ENCODE data around the gene PARD3B. TPM values are rescaled to one million over a fixed set of nuclear protein-coding genes. Genes with fewer than 3 reads are reported as not detected.

The PARD3B gene
- total RNA-seq, 1 donor from 2014 or later, result 18.4 TPM

DNA sequence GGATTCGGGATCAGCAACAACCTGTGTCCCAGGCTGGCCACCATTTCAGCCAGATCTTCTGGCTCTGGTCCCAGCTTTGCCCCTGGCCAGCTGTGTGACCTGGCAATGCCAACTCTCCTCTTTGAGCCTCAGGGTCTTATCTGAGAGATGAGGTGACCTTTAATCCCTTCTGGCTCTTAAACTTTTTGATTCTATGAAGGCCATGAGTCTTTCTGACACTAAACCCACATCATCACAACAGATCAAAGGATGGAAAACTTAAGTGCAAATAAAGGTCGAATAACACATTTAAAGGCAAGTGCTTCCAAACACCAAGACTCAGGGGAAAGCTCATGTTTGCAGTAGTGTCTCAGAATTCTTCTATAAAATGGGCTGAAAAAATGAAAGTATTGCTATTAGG, 645.3 kb downstream of the PARD3B start:
- Mint-ChIP-seq H3K27ac (ENCODE audit: unreplicated experiment) (no peak overlapping the region), H3K4me1 (no peaks in the 10 kb centered on the region), H3K9me3 (no peaks in the 10 kb centered on the region), H3K36me3 (ENCODE audit: low read depth) (no peaks in the 10 kb centered on the region), H3K4me3 (no peak overlapping the region), H3K27me3 (ENCODE audit: low read depth) (no peaks in the 10 kb centered on the region)
- no peak for DNase-seq (ENCODE audit: low read depth, low spot score)
- no peak for TF ChIP-seq CTCF (conservative IDR thresholded peaks at IDR 0.05)

GRCh38 chr2:205193125-205193835, 648.0 kb downstream of the PARD3B start:
- H3K27me3 Mint-ChIP-seq (ENCODE audit: low read depth), result no peaks in the 10 kb centered on the region

GRCh38 chr2:205193836-205194228, 648.6 kb downstream of the PARD3B start:
- no peak for DNase-seq (ENCODE audit: low read depth, low spot score)
- no peak for TF ChIP-seq CTCF (conservative IDR thresholded peaks at IDR 0.05)
- Mint-ChIP-seq H3K4me3 (no peak overlapping the region), H3K27me3 (ENCODE audit: low read depth) (no peaks in the 10 kb centered on the region), H3K27ac (ENCODE audit: unreplicated experiment) (no peak overlapping the region), H3K36me3 (ENCODE audit: low read depth) (no peaks in the 10 kb centered on the region), H3K9me3 (no peaks in the 10 kb centered on the region), H3K4me1 (peaks cover 9% of the 10 kb centered on the region)

More at GRCh38 chr2:205193125-205193835, 648.0 kb downstream of the PARD3B start:
- Mint-ChIP-seq H3K4me3 (no peak overlapping the region), H3K4me1 (peaks cover 9% of the 10 kb centered on the region), H3K27ac (ENCODE audit: unreplicated experiment) (no peak overlapping the region), H3K9me3 (no peaks in the 10 kb centered on the region), H3K36me3 (ENCODE audit: low read depth) (no peaks in the 10 kb centered on the region)
- DNase-seq (ENCODE audit: low read depth, low spot score), result no peak
- TF ChIP-seq CTCF (conservative IDR thresholded peaks at IDR 0.05), result no peak

GRCh38 chr2:205197468-205198139, 652.3 kb downstream of the PARD3B start:
- no peak for TF ChIP-seq CTCF (conservative IDR thresholded peaks at IDR 0.05)
- DNase-seq (ENCODE audit: low read depth, low spot score), result no peak
- no peak overlapping the region for H3K4me3 Mint-ChIP-seq
- H3K36me3 Mint-ChIP-seq (ENCODE audit: low read depth), result no peaks in the 10 kb centered on the region
- peaks cover 9% of the 10 kb centered on the region for H3K4me1 Mint-ChIP-seq
- no peaks in the 10 kb centered on the region for H3K9me3 Mint-ChIP-seq
- H3K27me3 Mint-ChIP-seq (ENCODE audit: low read depth), result no peaks in the 10 kb centered on the region
- H3K27ac Mint-ChIP-seq (ENCODE audit: unreplicated experiment), result no peak overlapping the region

GRCh38 chr2:205198140-205198525, 652.9 kb downstream of the PARD3B start:
- no peaks in the 10 kb centered on the region for H3K27me3 Mint-ChIP-seq (ENCODE audit: low read depth)
- DNase-seq (ENCODE audit: low read depth, low spot score), result no peak
- H3K36me3 Mint-ChIP-seq (ENCODE audit: low read depth), result no peaks in the 10 kb centered on the region
- H3K9me3 Mint-ChIP-seq, result no peaks in the 10 kb centered on the region
- H3K27ac Mint-ChIP-seq (ENCODE audit: unreplicated experiment), result no peak overlapping the region
- H3K4me3 Mint-ChIP-seq, result no peak overlapping the region
- no peak for TF ChIP-seq CTCF (conservative IDR thresholded peaks at IDR 0.05)
- peaks cover 9% of the 10 kb centered on the region for H3K4me1 Mint-ChIP-seq

Data from neural crest cell (in vitro differentiated cells).